Neural progenitor cell (in vitro differentiated cells): ENCODE measurements around the gene MDGA2. TPM values are rescaled to one million over a fixed set of nuclear protein-coding genes. Genes with fewer than 3 reads are reported as not detected.

Source experiments
- DNase-seq: peaks from one replicate; pipeline ENCODE4 v3.0.0-alpha.2; 2016; ENCODE audit warnings: low spot score
- H2AFZ ChIP-seq: fragments of 200-600 bp; sonication (generic); replicated peaks from 2 replicates; pipeline ENCODE4 v1.6.1; 2016; ENCODE audit warnings: antibody characterized with exemption
- H3F3A ChIP-seq: fragments of 200-600 bp; sonication (generic); 2 replicates; pipeline ENCODE4 v1.6.1; 2016; ENCODE audit warnings: antibody characterized with exemption, low read depth
- H3K27ac ChIP-seq: fragments of 200-600 bp; sonication (generic); 2 replicates; pipeline ENCODE4 v1.5.1; 2016; ENCODE audit warnings: mild to moderate bottlenecking
- H3K27me3 ChIP-seq: fragments of 200-600 bp; sonication (generic); 2 replicates; pipeline ENCODE4 v1.6.1; 2016; ENCODE audit warnings: mild to moderate bottlenecking, moderate library complexity
- H3K36me3 ChIP-seq: fragments of 200-600 bp; sonication (generic); 2 replicates; pipeline ENCODE4 v1.5.1; 2016
- H3K4me1 ChIP-seq: fragments of 200-600 bp; sonication (generic); 2 replicates; pipeline ENCODE4 v1.6.1; 2016; ENCODE audit warnings: mixed run types
- H3K4me2 ChIP-seq: fragments of 200-600 bp; sonication (generic); 2 replicates; pipeline ENCODE4 v1.6.1; 2016
- H3K4me3 ChIP-seq: fragments of 200-600 bp; sonication (generic); 2 replicates; pipeline ENCODE4 v1.5.1; 2016
- H3K79me2 ChIP-seq: fragments of 200-600 bp; sonication (generic); 2 replicates; pipeline ENCODE4 v1.6.1; 2016; ENCODE audit warnings: low read depth
- H3K9ac ChIP-seq: fragments of 200-600 bp; sonication (generic); 2 replicates; pipeline ENCODE4 v1.6.1; 2016
- H3K9me3 ChIP-seq: fragments of 200-600 bp; sonication (generic); 2 replicates; pipeline ENCODE4 v1.5.1; 2016; ENCODE audit warnings: low read depth
- H4K20me1 ChIP-seq: fragments of 200-600 bp; sonication (generic); 2 replicates; pipeline ENCODE4 v1.6.1; 2016; ENCODE audit warnings: low read depth
- H3K27ac Mint-ChIP-seq: 3 replicates; pipeline ENCODE4 v1.8.0; 2021; ENCODE audit warnings: mixed read lengths
- H3K27me3 Mint-ChIP-seq: 2 replicates; pipeline ENCODE4 v1.8.0; 2022; ENCODE audit warnings: low read depth, mild to moderate bottlenecking, inconsistent platforms, moderate library complexity, mixed read lengths; ENCODE audit not compliant: insufficient read depth
- H3K36me3 Mint-ChIP-seq: 3 replicates; pipeline ENCODE4 v1.8.0; 2021; ENCODE audit warnings: mixed read lengths
- H3K4me1 Mint-ChIP-seq: 3 replicates; pipeline ENCODE4 v1.8.0; 2021; ENCODE audit warnings: mixed read lengths
- H3K4me3 Mint-ChIP-seq: 3 replicates; pipeline ENCODE4 v1.8.0; 2021; ENCODE audit warnings: mild to moderate bottlenecking, moderate library complexity, mixed read lengths
- H3K9me3 Mint-ChIP-seq: 3 replicates; pipeline ENCODE4 v1.8.0; 2020; ENCODE audit warnings: mixed read lengths
- EZH2 ChIP-seq: fragments of 200-600 bp; sonication (generic); IDR thresholded peaks from 2 replicates; pipeline ENCODE4 v1.6.1; 2017; ENCODE audit warnings: antibody characterized with exemption, mild to moderate bottlenecking, moderate library complexity
- EZH2phosphoT487 ChIP-seq: fragments of 200-600 bp; sonication (generic); IDR thresholded peaks from 2 replicates; pipeline ENCODE4 v1.6.1; 2017; ENCODE audit warnings: antibody characterized with exemption
- total RNA-seq: library from RNA; depleted of rRNA; stranded (reverse); fragments of >200 nt; gene quantifications from 2 replicates; pipeline ENCODE4 v1.2.3, GENCODE V29; 2015; ENCODE audit warnings: low replicate concordance
- TF ChIP-seq, protein P1 (sequence below): fragments of 200-600 bp; sonication (generic); IDR thresholded peaks from 2 replicates; pipeline ENCODE4 v1.5.1; 2017; ENCODE audit warnings: antibody characterized with exemption, mild to moderate bottlenecking

Gene MDGA2
- total RNA-seq, 1 donor from 2014 or later = 1.0 TPM

DNA sequence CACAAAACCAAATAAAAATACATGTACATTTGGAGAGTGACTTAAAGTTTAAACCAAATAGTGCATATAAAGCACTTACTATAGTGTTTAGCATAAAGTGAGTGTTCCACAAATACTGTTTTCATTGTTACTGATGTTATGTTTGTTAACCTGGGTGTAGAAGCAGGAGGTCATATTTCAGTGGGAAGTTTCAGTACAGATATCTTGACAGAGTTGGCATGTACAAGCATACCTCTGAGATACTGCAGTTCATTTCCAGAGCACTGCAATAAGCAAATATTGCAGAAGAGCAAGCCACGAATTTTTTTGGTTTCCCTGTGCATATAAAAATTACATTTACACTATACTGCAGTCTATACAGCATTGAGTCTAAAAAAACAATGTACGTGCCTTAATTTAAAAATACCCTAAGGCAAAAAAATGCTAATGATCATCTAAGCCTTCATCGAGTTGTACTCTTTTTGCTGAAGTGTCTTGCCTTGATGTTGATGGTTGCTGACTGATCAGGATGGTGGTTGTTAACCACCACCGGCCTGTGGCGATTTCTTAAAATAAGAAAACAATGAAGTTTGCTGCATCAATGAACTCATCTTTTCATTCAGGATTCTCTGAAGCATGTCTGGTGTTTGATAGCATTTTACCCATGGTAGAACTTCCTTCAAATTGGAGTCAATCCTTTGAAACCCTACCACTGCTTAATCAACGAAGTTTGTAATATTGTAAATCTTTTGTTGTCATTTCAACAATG is 662.7 kb downstream of the MDGA2 start:
- no peak overlapping the region for H3K9ac ChIP-seq
- no peak overlapping the region for H3K4me3 ChIP-seq
- Mint-ChIP-seq H3K4me1 (peaks cover 8% of the 10 kb centered on the region), H3K9me3 (no peaks in the 10 kb centered on the region), H3K27me3 (no peaks in the 10 kb centered on the region), H3K4me3 (no peak overlapping the region), H3K36me3 (no peaks in the 10 kb centered on the region), H3K27ac (no peak overlapping the region)
- no peaks in the 10 kb centered on the region for H3F3A ChIP-seq
- no peaks in the 10 kb centered on the region for H4K20me1 ChIP-seq
- no peaks in the 10 kb centered on the region for H3K4me1 ChIP-seq
- no peak for DNase-seq
- no peaks in the 10 kb centered on the region for H3K27me3 ChIP-seq
- H3K9me3 ChIP-seq = no peaks in the 10 kb centered on the region
- H3K79me2 ChIP-seq = no peaks in the 10 kb centered on the region
- TF ChIP-seq EZH2phosphoT487 = no peak
- TF ChIP-seq, protein P1, sequence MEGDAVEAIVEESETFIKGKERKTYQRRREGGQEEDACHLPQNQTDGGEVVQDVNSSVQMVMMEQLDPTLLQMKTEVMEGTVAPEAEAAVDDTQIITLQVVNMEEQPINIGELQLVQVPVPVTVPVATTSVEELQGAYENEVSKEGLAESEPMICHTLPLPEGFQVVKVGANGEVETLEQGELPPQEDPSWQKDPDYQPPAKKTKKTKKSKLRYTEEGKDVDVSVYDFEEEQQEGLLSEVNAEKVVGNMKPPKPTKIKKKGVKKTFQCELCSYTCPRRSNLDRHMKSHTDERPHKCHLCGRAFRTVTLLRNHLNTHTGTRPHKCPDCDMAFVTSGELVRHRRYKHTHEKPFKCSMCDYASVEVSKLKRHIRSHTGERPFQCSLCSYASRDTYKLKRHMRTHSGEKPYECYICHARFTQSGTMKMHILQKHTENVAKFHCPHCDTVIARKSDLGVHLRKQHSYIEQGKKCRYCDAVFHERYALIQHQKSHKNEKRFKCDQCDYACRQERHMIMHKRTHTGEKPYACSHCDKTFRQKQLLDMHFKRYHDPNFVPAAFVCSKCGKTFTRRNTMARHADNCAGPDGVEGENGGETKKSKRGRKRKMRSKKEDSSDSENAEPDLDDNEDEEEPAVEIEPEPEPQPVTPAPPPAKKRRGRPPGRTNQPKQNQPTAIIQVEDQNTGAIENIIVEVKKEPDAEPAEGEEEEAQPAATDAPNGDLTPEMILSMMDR = no peak
- no peak for TF ChIP-seq EZH2
- H3K36me3 ChIP-seq = no peaks in the 10 kb centered on the region
- H3K4me2 ChIP-seq = no peak overlapping the region
- no peak overlapping the region for H3K27ac ChIP-seq
- no peak overlapping the region for H2AFZ ChIP-seq

DNA sequence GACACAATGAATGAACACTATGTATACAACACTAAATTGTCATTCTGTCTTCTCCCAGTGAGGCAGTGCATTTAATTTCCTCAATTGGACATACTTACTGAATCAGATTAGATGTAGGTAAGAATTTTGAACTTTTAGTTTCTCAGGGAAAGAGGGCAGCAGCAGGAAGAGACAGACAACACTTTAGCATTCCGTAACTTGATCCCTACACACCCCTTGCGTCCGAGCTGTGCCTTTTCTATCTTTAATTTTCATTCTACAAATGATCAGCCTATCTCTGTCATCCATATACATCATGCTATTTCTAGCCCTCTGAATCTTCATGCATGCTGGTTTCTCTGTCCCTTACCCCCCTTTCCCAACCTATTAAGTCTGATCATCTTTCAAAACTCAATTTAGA is 665.8 kb downstream of the MDGA2 start:
- H3K9me3 ChIP-seq = no peaks in the 10 kb centered on the region
- DNase-seq = no peak
- Mint-ChIP-seq H3K4me3 (no peak overlapping the region), H3K9me3 (no peaks in the 10 kb centered on the region), H3K36me3 (no peaks in the 10 kb centered on the region), H3K27ac (no peak overlapping the region), H3K4me1 (peaks cover 8% of the 10 kb centered on the region), H3K27me3 (no peaks in the 10 kb centered on the region)
- no peaks in the 10 kb centered on the region for H3K4me1 ChIP-seq
- H2AFZ ChIP-seq = peak overlapping the region; percentile 10
- H3K27me3 ChIP-seq = no peaks in the 10 kb centered on the region
- H3K4me3 ChIP-seq = no peak overlapping the region
- no peaks in the 10 kb centered on the region for H4K20me1 ChIP-seq
- no peak overlapping the region for H3K4me2 ChIP-seq
- H3K36me3 ChIP-seq = no peaks in the 10 kb centered on the region
- H3K79me2 ChIP-seq = no peaks in the 10 kb centered on the region
- TF ChIP-seq EZH2 = no peak
- no peak overlapping the region for H3K27ac ChIP-seq
- H3K9ac ChIP-seq = no peak overlapping the region
- no peaks in the 10 kb centered on the region for H3F3A ChIP-seq

DNA sequence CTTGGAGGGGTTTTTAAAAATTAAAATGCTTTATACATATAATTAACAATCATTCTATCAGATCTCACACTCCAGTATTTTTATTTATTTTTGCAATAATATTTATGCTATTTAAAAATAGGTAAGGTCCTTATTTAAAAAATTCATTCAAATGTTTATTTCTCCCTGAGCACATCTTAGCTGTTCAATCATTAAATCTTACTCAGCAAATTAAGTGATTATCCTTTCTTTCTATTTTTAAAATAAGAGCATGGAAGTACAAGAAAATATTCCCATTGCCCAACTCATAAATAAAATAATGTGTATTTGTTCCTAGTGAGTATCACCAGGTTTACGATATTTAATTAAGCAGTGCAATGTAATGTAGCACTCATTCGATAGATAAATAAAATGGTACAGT is 666.7 kb downstream of the MDGA2 start:
- Histone ChIP-seq H3K4me3 (no peak overlapping the region), H3K4me1 (no peaks in the 10 kb centered on the region), H2AFZ (no peak overlapping the region), H3K27ac (no peak overlapping the region), H3K36me3 (no peaks in the 10 kb centered on the region), H3K9me3 (no peaks in the 10 kb centered on the region), H3K27me3 (no peaks in the 10 kb centered on the region), H3K4me2 (no peak overlapping the region), H3F3A (no peaks in the 10 kb centered on the region), H3K79me2 (no peaks in the 10 kb centered on the region), H4K20me1 (no peaks in the 10 kb centered on the region), H3K9ac (no peak overlapping the region)
- DNase-seq = no peak
- H3K27ac Mint-ChIP-seq = no peak overlapping the region
- no peaks in the 10 kb centered on the region for H3K9me3 Mint-ChIP-seq
- no peaks in the 10 kb centered on the region for H3K27me3 Mint-ChIP-seq
- TF ChIP-seq, protein P1 = no peak
- no peak for TF ChIP-seq EZH2
- no peak for TF ChIP-seq EZH2phosphoT487
- H3K4me3 Mint-ChIP-seq = no peak overlapping the region
- H3K36me3 Mint-ChIP-seq = no peaks in the 10 kb centered on the region
- H3K4me1 Mint-ChIP-seq = peaks cover 8% of the 10 kb centered on the region

DNA sequence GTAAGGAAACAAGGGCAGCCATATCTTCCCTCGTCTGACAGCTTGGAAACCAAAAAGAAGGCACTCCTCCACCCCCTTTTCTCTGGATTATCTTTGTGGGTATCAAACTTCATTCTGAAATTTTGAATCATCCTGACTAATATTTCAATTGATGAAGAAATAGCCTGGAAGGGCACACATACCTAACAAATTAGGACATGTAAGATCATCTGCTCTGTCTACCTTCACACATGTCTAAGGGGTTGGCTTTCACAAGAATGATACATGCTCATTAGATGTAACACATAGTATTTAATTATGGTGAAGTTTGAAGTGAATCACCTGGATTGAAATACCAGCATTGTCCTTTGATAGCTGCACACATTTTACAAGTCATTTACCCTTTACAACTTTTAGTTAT is 675.7 kb downstream of the MDGA2 start:
- H3K9me3 Mint-ChIP-seq = no peaks in the 10 kb centered on the region
- no peak overlapping the region for H3K27ac Mint-ChIP-seq
- no peaks in the 10 kb centered on the region for H3K36me3 ChIP-seq
- H4K20me1 ChIP-seq = no peaks in the 10 kb centered on the region
- H3K4me2 ChIP-seq = no peak overlapping the region
- H3F3A ChIP-seq = no peaks in the 10 kb centered on the region
- H2AFZ ChIP-seq = no peak overlapping the region
- H3K4me1 Mint-ChIP-seq = no peaks in the 10 kb centered on the region
- H3K36me3 Mint-ChIP-seq = no peaks in the 10 kb centered on the region
- H3K4me1 ChIP-seq = no peaks in the 10 kb centered on the region
- peaks cover 2% of the 10 kb centered on the region for H3K27me3 Mint-ChIP-seq
- H3K4me3 ChIP-seq = no peak overlapping the region
- H3K27ac ChIP-seq = no peak overlapping the region
- H3K27me3 ChIP-seq = no peaks in the 10 kb centered on the region
- H3K79me2 ChIP-seq = no peaks in the 10 kb centered on the region
- no peak overlapping the region for H3K4me3 Mint-ChIP-seq
- TF ChIP-seq, protein P1 = no peak
- no peak for TF ChIP-seq EZH2
- TF ChIP-seq EZH2phosphoT487 = no peak
- no peaks in the 10 kb centered on the region for H3K9me3 ChIP-seq
- H3K9ac ChIP-seq = no peak overlapping the region
- no peak for DNase-seq
